Loucy (cell line): ENCODE measurements around the gene ATP8B3.

Experiments
- EZH2phosphoT487 ChIP-seq: fragments of 200-600 bp; IDR thresholded peaks from 2 replicates; pipeline ENCODE4 v1.6.1; 2018; ENCODE audit warnings: antibody characterized with exemption, mild to moderate bottlenecking, moderate library complexity, borderline replicate concordance
- TF ChIP-seq, protein P1 (sequence below): fragments of 200-600 bp; sonication (generic); conservative IDR thresholded peaks from 2 replicates; pipeline ENCODE4 v1.5.1; 2014; ENCODE audit warnings: mild to moderate bottlenecking, antibody characterized with exemption, low read length

DNA sequence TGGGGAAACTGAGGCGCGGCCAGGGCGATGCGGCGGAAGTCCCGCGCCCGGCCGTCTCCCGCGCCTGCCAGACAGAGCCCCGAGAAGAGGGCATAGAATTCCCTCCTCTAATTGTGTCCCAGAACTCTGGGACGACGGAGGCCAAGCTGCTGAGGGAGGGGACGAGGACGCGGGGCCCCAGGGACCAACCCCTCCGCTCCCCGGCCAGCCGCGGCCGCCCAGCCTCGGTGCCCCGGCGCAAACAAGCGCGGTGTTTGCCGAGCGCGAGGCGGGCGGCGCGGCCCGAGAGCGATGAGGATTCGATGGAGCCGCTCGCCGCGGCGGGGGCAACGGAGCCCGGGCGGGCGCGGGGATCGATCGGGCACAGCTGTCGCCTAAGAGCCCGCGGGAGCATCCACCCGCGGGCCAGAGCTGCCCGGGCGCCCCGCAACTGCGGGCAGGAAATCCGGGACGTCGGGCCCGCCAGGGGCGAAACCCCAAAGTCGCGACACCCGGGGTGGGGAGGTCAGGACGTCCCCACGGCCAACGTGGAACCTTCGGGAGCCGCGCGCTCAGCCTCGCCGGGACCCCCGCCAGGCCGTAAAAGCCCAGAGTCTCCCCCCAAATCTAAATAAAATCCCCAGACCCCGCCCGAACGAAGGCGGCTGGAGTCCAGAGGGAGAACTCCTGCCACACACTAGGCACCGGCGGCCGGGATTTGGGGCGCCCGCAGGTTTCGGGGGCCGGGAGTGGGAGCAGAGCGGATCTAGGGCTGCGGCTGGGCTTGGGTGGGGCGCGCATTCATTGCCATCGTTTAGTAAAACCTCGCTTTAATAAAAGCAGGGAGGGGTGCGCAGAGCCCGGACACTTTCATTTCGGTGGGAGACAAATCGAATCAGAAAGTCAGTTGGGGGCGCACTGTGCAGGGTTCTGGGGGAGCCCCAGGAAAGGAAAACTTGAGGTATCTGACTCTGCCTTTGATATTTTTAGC lies 62.4 kb downstream of the ATP8B3 start:
- TF ChIP-seq, protein P1, sequence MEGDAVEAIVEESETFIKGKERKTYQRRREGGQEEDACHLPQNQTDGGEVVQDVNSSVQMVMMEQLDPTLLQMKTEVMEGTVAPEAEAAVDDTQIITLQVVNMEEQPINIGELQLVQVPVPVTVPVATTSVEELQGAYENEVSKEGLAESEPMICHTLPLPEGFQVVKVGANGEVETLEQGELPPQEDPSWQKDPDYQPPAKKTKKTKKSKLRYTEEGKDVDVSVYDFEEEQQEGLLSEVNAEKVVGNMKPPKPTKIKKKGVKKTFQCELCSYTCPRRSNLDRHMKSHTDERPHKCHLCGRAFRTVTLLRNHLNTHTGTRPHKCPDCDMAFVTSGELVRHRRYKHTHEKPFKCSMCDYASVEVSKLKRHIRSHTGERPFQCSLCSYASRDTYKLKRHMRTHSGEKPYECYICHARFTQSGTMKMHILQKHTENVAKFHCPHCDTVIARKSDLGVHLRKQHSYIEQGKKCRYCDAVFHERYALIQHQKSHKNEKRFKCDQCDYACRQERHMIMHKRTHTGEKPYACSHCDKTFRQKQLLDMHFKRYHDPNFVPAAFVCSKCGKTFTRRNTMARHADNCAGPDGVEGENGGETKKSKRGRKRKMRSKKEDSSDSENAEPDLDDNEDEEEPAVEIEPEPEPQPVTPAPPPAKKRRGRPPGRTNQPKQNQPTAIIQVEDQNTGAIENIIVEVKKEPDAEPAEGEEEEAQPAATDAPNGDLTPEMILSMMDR, result no peak
- TF ChIP-seq EZH2phosphoT487, result no peak
